GM04503 (cell line): Measurements from ENCODE around the gene PTPRN2.

Source experiments
- DNase-seq: peaks from one replicate; pipeline ENCODE4 v3.0.0-alpha.2; 2012; ENCODE audit warnings: low read depth

PTPRN2 gene

GRCh38 chr7:157827045-157827862, 760.4 kb downstream of the PTPRN2 start:
- no peak for DNase-seq

- DNase-seq: no peak
Measured at GRCh38 chr7:157826566-157826965, 761.1 kb downstream of the PTPRN2 start.

- no peak for DNase-seq
Measured at GRCh38 chr7:157825325-157825724, 762.3 kb downstream of the PTPRN2 start.

GRCh38 chr7:157824819-157825121, 762.9 kb downstream of the PTPRN2 start:
- no peak for DNase-seq

- DNase-seq: no peak
Measured at GRCh38 chr7:157824011-157824818, 763.4 kb downstream of the PTPRN2 start.

- no peak for DNase-seq
Measured at GRCh38 chr7:157822688-157823031, 765.0 kb downstream of the PTPRN2 start.

- no peak for DNase-seq
Measured at GRCh38 chr7:157821959-157822687, 765.5 kb downstream of the PTPRN2 start.

- DNase-seq: no peak
Measured at GRCh38 chr7:157820796-157821195, 766.8 kb downstream of the PTPRN2 start.

GRCh38 chr7:157819455-157819807, 768.2 kb downstream of the PTPRN2 start:
- no peak for DNase-seq

- DNase-seq: no peak
Measured at GRCh38 chr7:157818701-157819454, 768.7 kb downstream of the PTPRN2 start.

- no peak for DNase-seq
Measured at GRCh38 chr7:157817944-157818700, 769.5 kb downstream of the PTPRN2 start.

- no peak for DNase-seq
Measured at GRCh38 chr7:157817433-157817832, 770.2 kb downstream of the PTPRN2 start.

GRCh38 chr7:157816526-157817250, 770.9 kb downstream of the PTPRN2 start:
- DNase-seq: no peak

GRCh38 chr7:157816086-157816485, 771.5 kb downstream of the PTPRN2 start:
- DNase-seq: no peak

- no peak for DNase-seq
Measured at GRCh38 chr7:157815706-157816022, 772.0 kb downstream of the PTPRN2 start.

- DNase-seq: no peak
Measured at GRCh38 chr7:157814931-157815705, 772.5 kb downstream of the PTPRN2 start.

GRCh38 chr7:157813741-157814661, 773.6 kb downstream of the PTPRN2 start:
- DNase-seq: no peak

- DNase-seq: no peak
Measured at GRCh38 chr7:157813053-157813452, 774.6 kb downstream of the PTPRN2 start.

- no peak for DNase-seq
Measured at GRCh38 chr7:157811946-157812345, 775.7 kb downstream of the PTPRN2 start.
